ENCODE data around the gene SLC27A3.
"Not testable (repeated sequence)": the region's sequence is repeated elsewhere in the genome, so short reads cannot be mapped to it uniquely, and the experiment has no call there.

The SLC27A3 gene

DNA sequence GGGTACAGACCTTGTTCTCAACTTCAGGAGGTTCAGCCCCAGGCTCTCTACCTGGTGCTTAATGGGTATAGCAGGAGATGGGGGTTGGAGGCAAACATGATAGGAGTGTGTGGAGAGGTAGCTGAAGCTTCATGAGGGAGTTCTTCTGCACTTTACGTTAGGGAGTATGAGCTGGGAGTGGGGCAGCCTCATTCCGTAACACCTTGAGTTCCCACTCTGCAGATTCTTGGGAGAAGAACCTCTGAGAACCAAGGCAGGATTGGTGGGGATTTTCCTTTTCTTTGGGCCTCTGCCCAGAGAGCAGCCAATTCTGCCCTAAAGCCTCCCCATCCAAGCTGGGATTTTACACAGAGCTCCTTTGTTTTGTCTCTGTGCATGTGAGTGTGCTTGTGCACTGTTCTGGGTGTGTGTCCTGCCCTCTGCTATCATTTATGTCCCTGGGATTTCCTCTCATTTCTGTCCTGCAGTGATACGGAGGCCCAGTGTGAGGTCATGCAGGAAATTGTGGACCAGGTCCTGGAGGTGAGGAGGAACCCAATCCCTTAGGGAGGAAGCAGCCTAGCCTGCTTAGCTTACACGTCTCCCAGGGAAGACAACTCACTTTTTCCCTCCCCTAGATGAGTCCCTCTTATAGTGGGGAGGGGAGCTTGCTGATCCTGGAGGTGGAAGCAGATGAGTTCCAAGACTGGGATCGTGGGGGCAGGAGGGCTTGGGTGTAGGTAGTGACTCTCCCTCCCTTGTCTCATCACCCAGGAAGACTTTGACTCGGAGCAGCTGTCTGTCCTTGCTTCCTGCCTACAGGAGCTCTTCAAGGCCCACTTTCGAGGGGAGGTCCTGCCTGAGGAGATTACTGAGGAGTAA is 11.6 kb upstream of the SLC27A3 start:
- DNase-seq, result no peak

DNA sequence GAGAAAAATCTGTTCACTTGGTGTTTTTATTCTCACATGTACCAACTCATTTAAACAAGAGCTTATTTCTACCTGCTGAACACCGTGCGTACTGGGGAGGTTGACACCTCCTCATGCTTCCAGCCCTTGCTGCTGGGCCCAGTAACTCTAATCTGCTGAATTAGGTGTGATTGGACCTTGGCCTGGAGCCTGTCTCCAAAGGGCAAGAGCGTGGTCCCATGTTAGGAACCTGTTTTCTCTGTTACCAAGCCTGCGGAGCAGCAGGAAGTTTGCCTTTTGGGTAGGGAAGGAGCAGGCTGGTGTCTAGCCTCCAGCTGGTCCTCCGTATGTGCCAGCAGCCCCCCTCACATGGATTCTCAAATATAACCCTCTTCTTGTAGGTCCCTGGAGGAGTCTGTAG is 10.9 kb upstream of the SLC27A3 start:
- no peak for DNase-seq

DNA sequence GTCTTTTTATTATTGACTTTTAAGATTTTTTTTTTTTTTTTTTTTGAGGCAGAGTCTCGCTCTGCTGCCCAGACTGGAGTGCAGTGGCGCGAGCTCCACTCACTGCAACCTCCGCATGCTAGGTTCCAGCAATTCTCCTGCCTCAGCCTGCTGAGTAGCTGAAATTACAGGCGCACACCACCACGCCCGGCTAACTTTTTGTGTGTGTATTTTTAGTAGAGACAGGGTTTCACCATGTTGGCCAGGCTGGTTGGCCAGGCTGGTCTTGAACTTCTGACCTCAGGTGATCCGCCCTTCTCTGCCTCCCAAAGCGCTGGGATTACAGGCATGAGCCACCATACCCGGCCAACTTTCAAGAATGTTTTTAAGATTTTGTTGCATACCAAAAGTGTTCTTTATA is 8.5 kb upstream of the SLC27A3 start:
- not testable (repeated sequence) for DNase-seq

DNA sequence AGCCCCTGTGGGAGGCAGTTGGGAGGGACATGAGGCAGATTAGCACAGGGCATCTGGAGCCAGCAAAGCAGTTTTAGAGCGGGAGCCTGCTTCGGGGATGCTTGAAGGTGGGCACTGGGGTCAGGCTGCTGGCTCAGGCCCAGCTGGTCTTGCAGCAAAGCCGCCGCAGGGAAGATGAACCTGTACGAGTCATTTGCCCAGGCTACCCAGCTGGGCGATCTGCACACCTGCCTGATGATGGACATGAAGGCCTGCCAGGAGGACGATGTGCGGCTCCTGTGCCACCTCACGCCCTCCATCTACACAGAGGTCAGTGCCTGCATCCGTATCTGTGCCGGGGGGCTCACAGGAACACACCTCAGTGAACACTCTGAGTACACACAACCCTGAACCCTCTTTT is 7.7 kb upstream of the SLC27A3 start:
- no peak for DNase-seq

DNA sequence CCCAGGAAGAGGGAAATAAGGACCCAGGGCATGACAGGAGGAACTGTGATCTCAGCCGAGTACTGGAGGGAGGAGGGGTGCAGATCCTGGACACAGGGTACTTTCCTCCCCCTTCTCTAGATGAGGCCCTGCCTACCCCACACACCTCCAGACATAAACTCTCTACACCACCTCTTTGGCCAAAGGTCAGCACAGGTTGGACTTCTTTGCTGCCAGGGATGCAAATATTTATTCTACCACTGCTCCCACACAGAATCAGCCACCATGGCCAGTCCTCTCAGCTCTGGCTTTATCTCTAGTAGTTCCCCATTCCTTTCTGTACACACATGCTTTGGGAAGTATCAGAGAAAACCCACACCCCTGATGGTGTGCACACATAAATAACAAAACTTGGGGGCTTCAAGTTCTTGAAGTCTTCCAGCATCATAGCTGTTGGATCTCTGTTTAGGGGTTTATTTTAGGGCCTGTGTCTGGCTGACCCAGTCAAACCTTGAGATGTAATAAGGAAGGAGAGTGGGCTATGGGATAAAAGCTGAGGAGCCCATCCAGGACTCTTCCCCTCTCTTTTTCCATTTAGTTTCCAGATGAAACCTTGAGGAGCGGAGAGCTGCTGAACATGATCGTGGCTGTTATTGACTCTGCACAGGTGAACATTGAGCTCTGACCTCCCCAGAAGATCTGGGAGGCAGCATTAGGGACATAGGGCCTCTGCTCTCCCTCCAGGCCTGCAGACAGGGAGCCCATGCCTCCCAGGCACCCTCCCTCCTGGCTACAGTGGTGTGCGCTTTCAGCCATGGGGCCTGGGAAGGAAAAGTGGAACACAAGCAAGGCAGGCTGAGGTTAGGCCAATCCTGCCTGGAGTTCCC is 6.7 kb upstream of the SLC27A3 start:
- no peak for DNase-seq

DNA sequence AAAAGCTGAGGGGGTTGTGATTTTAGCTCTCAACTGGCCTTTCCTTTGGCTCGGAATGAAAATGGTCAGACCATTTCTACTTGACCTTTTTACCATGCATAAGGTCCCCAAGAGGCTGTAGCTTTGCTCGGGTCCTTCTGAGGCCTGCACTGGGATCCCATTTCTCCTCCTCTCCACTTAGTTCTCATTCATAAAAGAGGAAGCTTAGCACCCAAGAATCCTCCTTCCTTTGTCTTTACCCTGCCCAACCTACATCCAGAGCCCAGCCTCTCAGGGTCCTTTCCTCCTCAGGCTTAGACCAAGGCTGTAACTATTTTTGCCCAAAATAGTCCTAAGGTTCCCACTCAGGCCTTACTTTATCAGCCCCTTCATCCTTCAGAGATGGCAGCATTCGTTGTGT is 6.0 kb upstream of the SLC27A3 start:
- DNase-seq, result no peak

DNA sequence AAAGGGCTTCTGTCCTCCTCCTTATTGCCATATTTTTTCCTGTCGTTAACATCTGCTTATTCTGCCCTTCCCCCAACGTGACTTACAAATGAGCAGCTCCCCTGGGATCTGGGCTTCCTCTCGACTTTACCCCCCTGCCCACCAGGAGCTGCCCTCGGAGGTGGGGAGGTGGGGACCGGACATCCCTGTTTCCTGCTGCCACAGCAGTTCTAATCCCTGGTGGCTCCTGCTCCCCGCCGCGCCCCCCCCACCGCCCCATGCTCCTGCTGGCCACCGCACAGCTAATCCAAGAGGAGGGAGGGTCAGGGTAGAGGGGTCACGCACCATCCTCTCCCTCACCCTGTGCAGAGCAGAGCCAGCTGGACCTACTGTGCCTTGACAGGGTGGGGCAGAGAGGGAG is 4.4 kb upstream of the SLC27A3 start:
- no peak for DNase-seq

DNA sequence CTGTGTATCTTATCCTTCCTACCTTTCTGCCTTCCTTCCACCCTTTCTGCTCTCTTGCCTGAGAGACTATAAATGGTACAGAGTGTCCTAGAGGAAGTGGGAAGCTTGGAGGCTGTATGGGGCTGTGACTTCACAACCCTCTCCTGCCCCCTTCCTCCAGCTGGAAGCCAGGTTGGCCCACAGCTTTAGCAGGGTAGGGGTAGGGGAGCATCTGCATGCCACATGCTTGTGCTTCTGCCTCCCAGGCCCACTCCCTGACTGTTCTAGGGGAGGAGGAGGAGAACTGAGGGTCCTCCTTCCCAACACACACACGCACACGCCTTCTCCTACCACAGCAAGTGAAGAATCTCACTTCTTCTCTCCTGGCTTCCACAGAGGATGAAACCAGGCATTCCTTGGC is 3.9 kb upstream of the SLC27A3 start:
- DNase-seq, result no peak

DNA sequence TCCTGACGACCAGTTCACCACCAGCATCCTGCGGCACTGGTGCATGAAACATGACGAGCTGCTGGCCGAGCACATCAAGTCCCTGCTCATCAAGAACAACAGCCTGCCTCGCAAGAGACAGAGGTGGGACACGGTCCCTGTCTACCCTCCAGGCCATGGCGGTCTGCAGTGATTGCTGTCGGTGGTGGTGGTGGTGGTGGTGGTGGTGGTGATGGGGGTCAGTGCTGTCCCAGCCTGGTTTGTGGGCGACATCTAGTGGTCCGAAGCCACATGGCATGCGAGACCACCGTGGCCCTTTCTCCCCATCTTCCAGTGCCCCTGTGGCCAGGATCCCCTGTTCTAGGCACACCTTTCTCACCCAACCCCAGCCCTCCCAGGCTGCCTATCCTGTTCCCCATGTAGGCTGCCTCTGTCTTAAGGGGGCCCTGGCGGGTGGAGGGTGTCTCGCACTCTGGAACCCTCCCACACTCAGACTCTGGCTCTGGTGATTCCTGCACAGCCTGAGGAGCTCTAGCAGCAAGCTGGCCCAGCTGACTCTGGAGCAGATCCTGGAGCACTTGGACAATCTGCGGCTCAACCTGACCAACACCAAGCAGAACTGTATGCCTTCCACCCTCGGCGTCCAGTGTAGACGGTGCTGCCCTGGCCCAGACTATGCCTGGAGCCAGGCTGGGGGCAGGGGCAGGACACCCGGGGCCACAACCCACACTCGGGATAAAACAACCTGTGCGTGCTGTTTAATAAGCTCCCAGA is 3.2 kb upstream of the SLC27A3 start:
- no peak for DNase-seq

DNA sequence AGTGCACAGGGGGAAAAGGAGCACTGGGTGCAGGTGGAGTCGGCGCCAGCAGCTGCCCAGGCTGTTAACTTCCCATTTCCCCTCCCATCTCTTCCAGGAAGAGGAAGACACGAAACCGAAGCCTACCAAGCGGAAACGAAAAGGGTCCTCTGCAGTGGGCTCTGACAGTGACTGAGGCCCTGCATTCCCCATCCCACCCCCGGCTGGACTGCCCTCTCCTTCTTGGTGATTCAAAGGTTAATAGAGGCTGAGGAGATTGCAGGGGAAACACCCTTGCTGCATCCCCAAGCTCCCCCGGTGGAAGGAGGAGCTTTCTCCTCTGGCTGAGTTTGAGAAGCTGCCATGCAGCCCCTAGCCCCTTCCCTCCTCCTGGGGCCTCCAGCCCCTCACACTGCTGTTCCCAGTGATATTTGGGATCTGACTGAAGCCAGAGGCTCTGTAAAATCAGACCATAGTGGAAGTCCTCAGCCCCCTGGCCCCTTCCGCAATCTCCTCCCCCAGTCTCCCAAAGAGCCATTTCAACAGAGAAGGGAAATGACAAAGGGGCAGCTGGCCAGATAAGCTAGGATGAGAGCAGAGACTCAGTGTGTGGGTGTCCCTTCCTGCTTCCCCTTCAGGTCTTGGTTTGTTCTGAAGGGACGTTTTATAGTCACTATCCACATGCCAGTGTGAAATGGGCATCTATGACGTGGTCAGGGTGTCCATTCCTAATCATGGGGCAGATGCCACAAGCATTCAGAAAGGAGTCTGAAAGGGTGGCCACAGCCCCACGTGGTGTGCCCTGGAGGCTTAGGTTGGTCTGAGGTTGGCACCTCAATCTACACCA is 1.9 kb upstream of the SLC27A3 start:
- no peak for DNase-seq

DNA sequence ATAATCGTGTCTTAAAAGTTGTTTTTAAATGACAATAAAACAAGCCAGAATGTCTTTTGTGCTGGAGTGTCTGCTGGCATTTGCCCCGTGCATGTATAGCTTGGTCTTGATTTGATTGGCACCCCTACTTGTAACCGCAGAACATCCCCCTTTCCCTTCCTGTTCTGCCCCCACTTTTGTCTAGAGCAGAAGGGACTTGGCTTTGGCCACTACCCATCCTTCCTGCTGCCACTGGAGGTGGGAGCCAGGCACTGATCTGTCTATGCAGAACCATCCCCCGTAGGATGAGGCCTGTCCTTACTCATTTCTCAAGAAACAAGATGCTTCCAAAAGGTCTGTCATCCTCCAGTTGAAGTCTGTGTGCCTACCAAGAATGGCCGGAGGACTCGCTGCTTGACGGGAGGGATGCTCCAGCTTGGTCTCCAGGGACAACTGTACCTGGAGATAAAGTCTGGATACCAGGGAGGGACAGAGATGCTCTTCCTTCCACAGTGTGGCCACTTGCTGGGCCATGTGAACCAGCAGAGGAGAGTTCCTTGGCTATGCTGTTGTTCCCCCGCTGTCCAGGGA is 1.1 kb upstream of the SLC27A3 start:
- DNase-seq, result no peak

DNA sequence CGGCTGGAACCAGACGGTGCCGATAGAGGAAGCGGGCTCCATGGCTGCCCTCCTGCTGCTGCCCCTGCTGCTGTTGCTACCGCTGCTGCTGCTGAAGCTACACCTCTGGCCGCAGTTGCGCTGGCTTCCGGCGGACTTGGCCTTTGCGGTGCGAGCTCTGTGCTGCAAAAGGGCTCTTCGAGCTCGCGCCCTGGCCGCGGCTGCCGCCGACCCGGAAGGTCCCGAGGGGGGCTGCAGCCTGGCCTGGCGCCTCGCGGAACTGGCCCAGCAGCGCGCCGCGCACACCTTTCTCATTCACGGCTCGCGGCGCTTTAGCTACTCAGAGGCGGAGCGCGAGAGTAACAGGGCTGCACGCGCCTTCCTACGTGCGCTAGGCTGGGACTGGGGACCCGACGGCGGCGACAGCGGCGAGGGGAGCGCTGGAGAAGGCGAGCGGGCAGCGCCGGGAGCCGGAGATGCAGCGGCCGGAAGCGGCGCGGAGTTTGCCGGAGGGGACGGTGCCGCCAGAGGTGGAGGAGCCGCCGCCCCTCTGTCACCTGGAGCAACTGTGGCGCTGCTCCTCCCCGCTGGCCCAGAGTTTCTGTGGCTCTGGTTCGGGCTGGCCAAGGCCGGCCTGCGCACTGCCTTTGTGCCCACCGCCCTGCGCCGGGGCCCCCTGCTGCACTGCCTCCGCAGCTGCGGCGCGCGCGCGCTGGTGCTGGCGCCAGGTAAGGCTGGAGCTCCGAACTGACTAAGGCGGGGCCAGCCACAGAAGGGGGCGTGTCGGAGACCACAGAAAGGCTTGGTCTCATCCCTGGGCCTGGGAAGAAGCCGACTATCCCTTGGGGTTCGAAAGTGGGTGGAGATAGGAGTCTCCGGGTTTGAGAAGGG is 486 bp downstream of the SLC27A3 start:
- peak; percentile 64 for DNase-seq

DNA sequence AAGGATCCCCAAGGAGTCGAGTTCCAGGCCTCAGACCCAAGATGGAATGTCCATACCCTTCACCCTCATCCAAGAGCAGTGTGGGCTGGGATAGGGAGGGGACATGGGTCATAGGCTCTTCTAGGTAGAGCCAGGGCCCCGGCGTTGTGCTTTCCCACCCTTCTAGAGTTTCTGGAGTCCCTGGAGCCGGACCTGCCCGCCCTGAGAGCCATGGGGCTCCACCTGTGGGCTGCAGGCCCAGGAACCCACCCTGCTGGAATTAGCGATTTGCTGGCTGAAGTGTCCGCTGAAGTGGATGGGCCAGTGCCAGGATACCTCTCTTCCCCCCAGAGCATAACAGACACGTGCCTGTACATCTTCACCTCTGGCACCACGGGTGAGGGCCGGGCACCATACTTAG is 1.1 kb downstream of the SLC27A3 start:
- no peak for DNase-seq

DNA sequence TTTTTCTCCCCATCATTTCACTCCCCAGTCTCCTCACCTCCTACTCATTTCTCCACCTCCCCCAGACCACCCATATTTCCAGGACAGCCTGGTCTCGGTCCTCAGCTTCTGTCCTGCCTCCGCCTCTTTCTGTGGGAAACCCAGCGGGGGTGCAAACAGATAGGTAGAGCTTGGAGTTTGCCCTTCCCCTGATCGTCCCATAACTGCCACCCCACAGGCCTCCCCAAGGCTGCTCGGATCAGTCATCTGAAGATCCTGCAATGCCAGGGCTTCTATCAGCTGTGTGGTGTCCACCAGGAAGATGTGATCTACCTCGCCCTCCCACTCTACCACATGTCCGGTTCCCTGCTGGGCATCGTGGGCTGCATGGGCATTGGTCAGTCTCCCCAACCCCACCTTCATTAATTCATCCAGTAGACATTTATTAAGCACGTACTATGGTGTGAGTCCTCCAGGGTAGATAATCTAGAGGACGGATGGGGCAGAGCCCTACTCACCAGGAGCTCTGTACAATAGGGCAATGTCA is 1.7 kb downstream of the SLC27A3 start:
- DNase-seq, result no peak

DNA sequence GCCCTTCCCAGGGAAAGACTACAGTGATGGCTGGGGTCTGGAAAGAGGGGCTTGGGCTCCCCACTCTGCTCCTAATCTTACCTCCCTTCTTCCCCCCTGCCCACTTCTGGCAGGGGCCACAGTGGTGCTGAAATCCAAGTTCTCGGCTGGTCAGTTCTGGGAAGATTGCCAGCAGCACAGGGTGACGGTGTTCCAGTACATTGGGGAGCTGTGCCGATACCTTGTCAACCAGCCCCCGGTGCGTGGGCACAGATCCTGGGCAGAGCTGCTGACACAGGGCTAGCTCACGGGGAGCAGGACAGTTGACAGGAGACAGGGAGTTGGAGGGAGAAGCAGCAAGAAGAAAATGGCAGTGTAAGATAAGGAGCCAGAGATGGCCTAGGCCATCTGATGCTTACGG is 2.4 kb downstream of the SLC27A3 start:
- no peak for DNase-seq

DNA sequence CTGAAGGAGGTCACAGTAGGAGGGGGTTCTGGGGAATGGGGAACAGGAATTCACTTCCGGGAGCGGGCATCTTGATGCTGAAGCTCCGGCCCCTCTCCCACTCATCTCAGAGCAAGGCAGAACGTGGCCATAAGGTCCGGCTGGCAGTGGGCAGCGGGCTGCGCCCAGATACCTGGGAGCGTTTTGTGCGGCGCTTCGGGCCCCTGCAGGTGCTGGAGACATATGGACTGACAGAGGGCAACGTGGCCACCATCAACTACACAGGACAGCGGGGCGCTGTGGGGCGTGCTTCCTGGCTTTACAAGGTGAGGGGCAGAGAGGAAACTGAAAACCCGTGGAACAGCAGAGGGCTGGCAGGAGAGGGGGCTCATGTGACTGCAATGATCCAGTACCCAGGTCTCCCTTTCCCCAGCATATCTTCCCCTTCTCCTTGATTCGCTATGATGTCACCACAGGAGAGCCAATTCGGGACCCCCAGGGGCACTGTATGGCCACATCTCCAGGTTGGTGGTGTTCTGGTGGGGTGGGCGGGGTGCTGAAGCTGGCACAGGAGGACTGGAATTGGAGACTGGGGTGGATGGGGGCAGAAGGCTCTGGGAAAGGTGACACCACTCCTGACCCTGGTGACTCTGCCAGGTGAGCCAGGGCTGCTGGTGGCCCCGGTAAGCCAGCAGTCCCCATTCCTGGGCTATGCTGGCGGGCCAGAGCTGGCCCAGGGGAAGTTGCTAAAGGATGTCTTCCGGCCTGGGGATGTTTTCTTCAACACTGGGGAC is 3.0 kb downstream of the SLC27A3 start:
- no peak for DNase-seq

DNA sequence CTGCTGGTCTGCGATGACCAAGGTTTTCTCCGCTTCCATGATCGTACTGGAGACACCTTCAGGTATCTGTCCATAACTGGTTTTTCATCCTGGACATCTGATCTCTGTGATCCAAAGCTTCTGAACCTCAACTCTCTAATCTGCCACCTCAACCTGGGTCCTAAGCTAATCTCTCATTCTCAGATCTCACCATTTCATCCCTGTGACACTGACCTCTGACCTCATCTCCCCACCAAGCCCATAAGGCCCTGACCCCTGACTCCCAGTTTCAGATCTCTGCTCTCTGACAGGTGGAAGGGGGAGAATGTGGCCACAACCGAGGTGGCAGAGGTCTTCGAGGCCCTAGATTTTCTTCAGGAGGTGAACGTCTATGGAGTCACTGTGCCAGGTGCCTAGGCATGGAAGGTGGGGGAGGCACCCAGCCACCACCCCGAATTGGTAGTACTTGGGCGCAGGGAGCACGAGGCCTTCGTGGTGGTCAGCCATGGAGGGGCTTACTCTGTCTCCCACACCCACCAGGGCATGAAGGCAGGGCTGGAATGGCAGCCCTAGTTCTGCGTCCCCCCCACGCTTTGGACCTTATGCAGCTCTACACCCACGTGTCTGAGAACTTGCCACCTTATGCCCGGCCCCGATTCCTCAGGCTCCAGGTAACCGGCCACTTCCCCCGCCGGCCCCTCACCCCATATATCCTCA is 3.8 kb downstream of the SLC27A3 start:
- no peak for DNase-seq

DNA sequence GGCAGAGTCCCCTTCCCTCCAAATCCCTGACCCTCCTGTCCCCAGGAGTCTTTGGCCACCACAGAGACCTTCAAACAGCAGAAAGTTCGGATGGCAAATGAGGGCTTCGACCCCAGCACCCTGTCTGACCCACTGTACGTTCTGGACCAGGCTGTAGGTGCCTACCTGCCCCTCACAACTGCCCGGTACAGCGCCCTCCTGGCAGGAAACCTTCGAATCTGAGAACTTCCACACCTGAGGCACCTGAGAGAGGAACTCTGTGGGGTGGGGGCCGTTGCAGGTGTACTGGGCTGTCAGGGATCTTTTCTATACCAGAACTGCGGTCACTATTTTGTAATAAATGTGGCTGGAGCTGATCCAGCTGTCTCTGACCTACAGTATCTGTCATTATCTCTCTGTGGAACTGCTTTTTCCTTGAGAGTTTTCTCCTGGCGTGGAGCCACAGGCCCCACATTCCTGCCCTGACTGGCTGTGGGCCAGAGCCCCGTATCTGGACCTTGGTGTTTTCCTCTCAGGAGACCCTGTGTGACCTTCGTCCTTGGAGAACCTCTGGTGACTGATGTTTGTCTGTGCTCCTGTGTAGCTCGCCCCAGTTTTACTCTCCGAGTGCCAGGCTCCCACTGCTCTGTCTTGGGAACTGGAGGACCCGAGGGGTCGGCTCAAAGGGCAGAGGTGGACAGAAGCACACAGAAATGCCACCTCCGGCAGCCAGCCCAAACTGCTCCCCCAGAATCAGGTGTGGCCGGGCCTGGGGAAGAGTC is 4.8 kb downstream of the SLC27A3 start:
- no peak for DNase-seq

DNA sequence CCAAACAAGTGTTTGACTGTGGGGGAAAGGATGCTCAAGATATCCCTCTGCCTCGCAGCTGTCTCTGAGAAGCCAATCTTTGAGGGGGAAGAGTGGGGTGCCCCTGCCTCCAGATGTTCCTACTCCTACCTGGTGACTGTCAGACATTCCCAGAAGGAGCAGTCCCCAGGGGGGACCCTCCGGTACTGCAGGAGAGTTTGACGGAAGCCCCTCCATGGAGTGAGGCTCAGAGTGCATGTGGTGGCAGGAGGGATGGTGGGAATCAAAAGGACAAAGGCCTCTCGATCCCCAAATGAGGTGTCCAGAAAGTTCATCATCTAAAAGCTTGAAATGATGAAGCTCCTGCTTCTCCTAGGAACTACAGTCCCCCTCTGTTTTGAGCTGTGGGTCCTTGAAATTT is 5.3 kb downstream of the SLC27A3 start:
- no peak for DNase-seq
